Natural killer cell (primary cell): Measurements from ENCODE around the gene BCL6. TPM values are rescaled to one million over a fixed set of nuclear protein-coding genes. Genes with fewer than 3 reads are reported as not detected.
A peak's percentile ranks its signal among the peaks of the same experiment; 100 is the strongest.

Source experiments
- ATAC-seq, 3 donors: fragments of 150-1000 bp in 2 of 3; fragments of 200-7000 bp in 1 of 3; cut with Tn5 transposase; 1 replicate in 1 of 3; 2 replicates in 2 of 3; pipeline ENCODE4 v1.10.0; 2021; ENCODE audit warnings: mild to moderate bottlenecking in 2 of 3, moderate library complexity in 2 of 3
- DNase-seq, 2 donors: peaks; one replicate each; pipeline versions ENCODE4 v3.0.0 to v3.0.0-alpha.2; 2013 to 2021; ENCODE audit warnings: mixed read lengths in 1 of 2
- H3K27ac ChIP-seq: one replicate; pipeline ENCODE4 v1.5.1; 2013; ENCODE audit warnings: mild to moderate bottlenecking, low read length
- H3K27me3 ChIP-seq: one replicate; pipeline ENCODE4 v1.6.1; 2013; ENCODE audit warnings: low read length; ENCODE audit not compliant: control insufficient read depth, insufficient read depth
- H3K36me3 ChIP-seq: one replicate; pipeline ENCODE4 v1.6.1; 2013; ENCODE audit warnings: low read length; ENCODE audit not compliant: control insufficient read depth, insufficient read depth
- H3K4me1 ChIP-seq: one replicate; pipeline ENCODE4 v1.6.1; 2013; ENCODE audit warnings: low read length; ENCODE audit not compliant: control insufficient read depth, insufficient read depth
- H3K4me3 ChIP-seq: one replicate; pipeline ENCODE4 v1.5.1; 2013; ENCODE audit warnings: low read length
- H3K9me3 ChIP-seq: one replicate; pipeline ENCODE4 v1.6.1; 2013; ENCODE audit warnings: low read length; ENCODE audit not compliant: control insufficient read depth, insufficient read depth
- H3K27ac Mint-ChIP-seq, 2 donors: one replicate each; pipeline ENCODE4 v1.8.0; 2022; ENCODE audit warnings: mild to moderate bottlenecking in 2 of 2, mixed read lengths in 2 of 2, moderate library complexity in 1 of 2
- H3K27me3 Mint-ChIP-seq, 2 donors: one replicate each; pipeline ENCODE4 v1.8.0; 2022; ENCODE audit warnings: low read depth in 2 of 2, mixed read lengths in 2 of 2
- H3K36me3 Mint-ChIP-seq: one replicate; pipeline ENCODE4 v1.8.0; 2022; ENCODE audit warnings: mixed read lengths
- H3K4me1 Mint-ChIP-seq, 2 donors: one replicate each; pipeline ENCODE4 v1.8.0; 2022; ENCODE audit warnings: mixed read lengths in 2 of 2
- H3K4me3 Mint-ChIP-seq: one replicate; pipeline ENCODE4 v1.8.0; 2022; ENCODE audit warnings: mild to moderate bottlenecking, moderate library complexity, mixed read lengths
- H3K9me3 Mint-ChIP-seq, 2 donors: one replicate each; pipeline ENCODE4 v1.8.0; 2022; ENCODE audit warnings: mixed read lengths in 2 of 2
- CTCF ChIP-seq: fragments of 200-600 bp; IDR thresholded peaks from one replicate; pipeline ENCODE4 v1.8.0; 2022; ENCODE audit warnings: antibody characterized with exemption
- WGBS: methylation state at CpG from one replicate; pipeline ENCODE4 v1.1.7; 2013; ENCODE audit warnings: missing lambda C conversion rate; ENCODE audit not compliant: insufficient coverage; 5-methylcytosine and 5-hydroxymethylcytosine counted together
- intact Hi-C: fragments of 100-400 bp; cut with micrococcal nuclease; formaldehyde crosslinking; loops from one replicate; pipeline ENCODE4 v1.14.2; 2022
- total RNA-seq, 4 donors: library from RNA; stranded (reverse); fragments of 120-200 nt in 1 of 4; gene quantifications; one replicate each; pipeline versions ENCODE4 v1.2.3 to v1.2.4, GENCODE V29; 2013 to 2022

The BCL6 gene
- total RNA-seq, 3 donors from 2014 or later (not counting 1 experiment from before 2014, with no cell fraction given), result 41.0 to 59.0 (median 45.2) TPM

- Mint-ChIP-seq H3K27ac (peak overlapping the region; percentile 97 to 100), H3K4me1 (peaks cover 83 to 85% of the 10 kb centered on the region in 2 donors), H3K9me3 (no peaks in the 10 kb centered on the region), H3K36me3 (peaks cover 7% of the 10 kb centered on the region), H3K27me3 (no peaks in the 10 kb centered on the region), H3K4me3 (peak overlapping the region; percentile 99)
- Histone ChIP-seq H3K27ac (peak overlapping the region; percentile 91), H3K4me3 (peak overlapping the region; percentile 90), H3K27me3 (no peaks in the 10 kb centered on the region), H3K36me3 (no peaks in the 10 kb centered on the region), H3K4me1 (peaks cover 53% of the 10 kb centered on the region), H3K9me3 (no peaks in the 10 kb centered on the region)
- ATAC-seq (peak; percentile 3 to 37 (median 9)), DNase-seq (peak; percentile 68 to 87)
- WGBS, result 0% methylated on average over 31 of the region's 35 CpGs
- peak; percentile 99 for TF ChIP-seq CTCF
- intact Hi-C loops, result loop anchor here (1.0 to 10.0 kb wide), 7 partner anchors 177 to 1008 kb away; no protein-coding TSS in a partner anchor
Measured at GRCh38 chr3:187741403-187742350, 3.6 kb downstream of the BCL6 start.

GRCh38 chr3:187740421-187741399, 4.6 kb downstream of the BCL6 start:
- H3K4me1 Mint-ChIP-seq, result peaks cover 76 to 77% of the 10 kb centered on the region in 2 donors
- Histone ChIP-seq H3K36me3 (no peaks in the 10 kb centered on the region), H3K27me3 (no peaks in the 10 kb centered on the region), H3K4me1 (peaks cover 57% of the 10 kb centered on the region), H3K4me3 (peak overlapping the region; percentile 90), H3K27ac (peak overlapping the region; percentile 78), H3K9me3 (no peaks in the 10 kb centered on the region)
- ATAC-seq, result peak in 1 of 3 donors; percentile 14
- H3K36me3 Mint-ChIP-seq, result peaks cover 7% of the 10 kb centered on the region
- DNase-seq, result peak; percentile 72 to 83
- H3K27me3 Mint-ChIP-seq, result no peaks in the 10 kb centered on the region
- WGBS, result under 1% methylated on average over 35 of the region's 39 CpGs
- intact Hi-C loops, result loop anchor here (1.0 to 10.0 kb wide), 4 partner anchors 444 to 1392 kb away; no protein-coding TSS in a partner anchor
- peak; percentile 92 for TF ChIP-seq CTCF
- peak overlapping the region; percentile 99 for H3K4me3 Mint-ChIP-seq
- peak overlapping the region; percentile 97 to 100 for H3K27ac Mint-ChIP-seq
- H3K9me3 Mint-ChIP-seq, result no peaks in the 10 kb centered on the region

- peaks cover 57% of the 10 kb centered on the region for H3K4me1 ChIP-seq
- H3K36me3 Mint-ChIP-seq, result peaks cover 7% of the 10 kb centered on the region
Measured at GRCh38 chr3:187739561-187740332, 5.5 kb downstream of the BCL6 start.

More at GRCh38 chr3:187739561-187740332, 5.5 kb downstream of the BCL6 start:
- peak overlapping the region; percentile 99 for H3K4me3 Mint-ChIP-seq
- peak overlapping the region; percentile 97 to 100 for H3K27ac Mint-ChIP-seq
- intact Hi-C loops, result loop anchor here (1.0 to 10.0 kb wide), 5 partner anchors 445 to 1409 kb away; no protein-coding TSS in a partner anchor
- peak overlapping the region; percentile 90 for H3K4me3 ChIP-seq
- DNase-seq (peak; percentile 80 to 90), ATAC-seq (peak; percentile 50 to 69 (median 58))
- H3K9me3 ChIP-seq, result no peaks in the 10 kb centered on the region
- H3K27me3 ChIP-seq, result no peaks in the 10 kb centered on the region
- no peaks in the 10 kb centered on the region for H3K36me3 ChIP-seq
- H3K27ac ChIP-seq, result peak overlapping the region; percentile 78
- H3K4me1 Mint-ChIP-seq, result peaks cover 69 to 71% of the 10 kb centered on the region in 2 donors
- no peaks in the 10 kb centered on the region for H3K9me3 Mint-ChIP-seq
- no peaks in the 10 kb centered on the region for H3K27me3 Mint-ChIP-seq
- under 1% methylated on average over 49 of the region's 53 CpGs for WGBS
- peak; percentile 79 for TF ChIP-seq CTCF
